ENCODE results near the gene TRMU.

Gene TRMU

GRCh38 chr22:46376111-46376510, 40.6 kb downstream of the TRMU start:
- Histone ChIP-seq H3K79me1 (ENCODE audit: low read length) (no peaks in the 10 kb centered on the region), H3K4me1 (ENCODE audit: control insufficient read depth, low read depth, low read length) (peaks cover 2% of the 10 kb centered on the region)
- WGBS (ENCODE audit: extremely low coverage, insufficient coverage, low lambda C conversion rate): no CpG with 5 or more reads among the region's 3 CpGs

GRCh38 chr22:46376908-46377524, 41.5 kb downstream of the TRMU start:
- Histone ChIP-seq H3K4me1 (ENCODE audit: control insufficient read depth, low read depth, low read length) (peaks cover 2% of the 10 kb centered on the region), H3K18ac (ENCODE audit: low read length) (peak overlapping the region; percentile 40), H3K79me2 (ENCODE audit: control insufficient read depth, insufficient read depth, low read length) (no peaks in the 10 kb centered on the region), H3K27me3 (ENCODE audit: insufficient read depth, low read length, poor library complexity) (no peaks in the 10 kb centered on the region), H3K4ac (ENCODE audit: low read depth, low read length) (no peak overlapping the region), H3K27ac (ENCODE audit: low read depth, low read length) (no peak overlapping the region), H3K23ac (ENCODE audit: low read length) (peak overlapping the region; percentile 85), H2BK120ac (ENCODE audit: low read depth, low read length) (no peak overlapping the region), H3K36me3 (ENCODE audit: control insufficient read depth, insufficient read depth, low read length) (no peaks in the 10 kb centered on the region), H2BK15ac (replicated peaks; ENCODE audit: low read depth) (no peak overlapping the region), H3K4me2 (ENCODE audit: low read length) (no peak overlapping the region), H3K9ac (ENCODE audit: low read length) (no peak overlapping the region), H3K79me1 (ENCODE audit: low read length) (no peaks in the 10 kb centered on the region), H2BK5ac (ENCODE audit: low read length) (no peak overlapping the region), H3K4me3 (ENCODE audit: low read length) (no peak overlapping the region), H4K5ac (ENCODE audit: low read length) (no peak overlapping the region), H2AK5ac (ENCODE audit: low read length) (no peak overlapping the region), H3K56ac (ENCODE audit: low read length) (peak overlapping the region; percentile 5), H4K8ac (ENCODE audit: low read depth, low read length) (no peak overlapping the region)
- no peak for DNase-seq
- WGBS (ENCODE audit: extremely low coverage, insufficient coverage, low lambda C conversion rate): no CpG with 5 or more reads among the region's 19 CpGs

More at GRCh38 chr22:46376111-46376510, 40.6 kb downstream of the TRMU start:
- no peaks in the 10 kb centered on the region for H3K27me3 ChIP-seq (ENCODE audit: insufficient read depth, low read length, poor library complexity)
- no peak overlapping the region for H2BK120ac ChIP-seq (ENCODE audit: low read depth, low read length)
- no peaks in the 10 kb centered on the region for H3K79me2 ChIP-seq (ENCODE audit: control insufficient read depth, insufficient read depth, low read length)
- no peak overlapping the region for H2BK15ac ChIP-seq (replicated peaks; ENCODE audit: low read depth)
- no peak overlapping the region for H4K8ac ChIP-seq (ENCODE audit: low read depth, low read length)
- no peak overlapping the region for H3K4me3 ChIP-seq (ENCODE audit: low read length)
- H3K56ac ChIP-seq (ENCODE audit: low read length): no peak overlapping the region
- H2BK5ac ChIP-seq (ENCODE audit: low read length): no peak overlapping the region
- no peak overlapping the region for H3K23ac ChIP-seq (ENCODE audit: low read length)
- no peak overlapping the region for H2AK5ac ChIP-seq (ENCODE audit: low read length)
- H3K4me2 ChIP-seq (ENCODE audit: low read length): no peak overlapping the region
- no peak overlapping the region for H3K18ac ChIP-seq (ENCODE audit: low read length)
- H3K36me3 ChIP-seq (ENCODE audit: control insufficient read depth, insufficient read depth, low read length): no peaks in the 10 kb centered on the region
- no peak overlapping the region for H3K4ac ChIP-seq (ENCODE audit: low read depth, low read length)
- H3K9ac ChIP-seq (ENCODE audit: low read length): no peak overlapping the region
- no peak overlapping the region for H3K27ac ChIP-seq (ENCODE audit: low read depth, low read length)
- DNase-seq: no peak
- no peak overlapping the region for H4K5ac ChIP-seq (ENCODE audit: low read length)

GRCh38 chr22:46377525-46378425, 42.3 kb downstream of the TRMU start:
- Histone ChIP-seq H3K36me3 (ENCODE audit: control insufficient read depth, insufficient read depth, low read length) (no peaks in the 10 kb centered on the region), H2AK5ac (ENCODE audit: low read length) (no peak overlapping the region), H2BK5ac (ENCODE audit: low read length) (no peak overlapping the region), H3K27me3 (ENCODE audit: insufficient read depth, low read length, poor library complexity) (no peaks in the 10 kb centered on the region), H3K23ac (ENCODE audit: low read length) (peak overlapping the region; percentile 85), H3K4me2 (ENCODE audit: low read length) (no peak overlapping the region), H3K4me1 (ENCODE audit: control insufficient read depth, low read depth, low read length) (peaks cover 2% of the 10 kb centered on the region), H3K79me1 (ENCODE audit: low read length) (no peaks in the 10 kb centered on the region), H3K27ac (ENCODE audit: low read depth, low read length) (peak overlapping the region; percentile 42), H4K8ac (ENCODE audit: low read depth, low read length) (no peak overlapping the region), H2BK15ac (replicated peaks; ENCODE audit: low read depth) (no peak overlapping the region), H2BK120ac (ENCODE audit: low read depth, low read length) (no peak overlapping the region), H3K4ac (ENCODE audit: low read depth, low read length) (no peak overlapping the region), H3K56ac (ENCODE audit: low read length) (peak overlapping the region; percentile 71), H3K18ac (ENCODE audit: low read length) (peak overlapping the region; percentile 40), H3K4me3 (ENCODE audit: low read length) (no peak overlapping the region), H4K5ac (ENCODE audit: low read length) (no peak overlapping the region), H3K79me2 (ENCODE audit: control insufficient read depth, insufficient read depth, low read length) (no peaks in the 10 kb centered on the region), H3K9ac (ENCODE audit: low read length) (no peak overlapping the region)
- peak; percentile 92 for DNase-seq
- WGBS (ENCODE audit: extremely low coverage, insufficient coverage, low lambda C conversion rate): no CpG with 5 or more reads among the region's 27 CpGs

GRCh38 chr22:46378426-46379065, 43.0 kb downstream of the TRMU start:
- Histone ChIP-seq H3K23ac (ENCODE audit: low read length) (no peak overlapping the region), H4K8ac (ENCODE audit: low read depth, low read length) (no peak overlapping the region), H2AK5ac (ENCODE audit: low read length) (no peak overlapping the region), H3K4me2 (ENCODE audit: low read length) (no peak overlapping the region), H3K36me3 (ENCODE audit: control insufficient read depth, insufficient read depth, low read length) (no peaks in the 10 kb centered on the region), H3K27me3 (ENCODE audit: insufficient read depth, low read length, poor library complexity) (no peaks in the 10 kb centered on the region), H2BK120ac (ENCODE audit: low read depth, low read length) (no peak overlapping the region), H3K9ac (ENCODE audit: low read length) (no peak overlapping the region), H3K4me1 (ENCODE audit: control insufficient read depth, low read depth, low read length) (peaks cover 2% of the 10 kb centered on the region), H4K5ac (ENCODE audit: low read length) (no peak overlapping the region), H3K4me3 (ENCODE audit: low read length) (no peak overlapping the region), H3K27ac (ENCODE audit: low read depth, low read length) (no peak overlapping the region), H2BK5ac (ENCODE audit: low read length) (no peak overlapping the region), H3K18ac (ENCODE audit: low read length) (no peak overlapping the region), H3K4ac (ENCODE audit: low read depth, low read length) (no peak overlapping the region), H3K79me2 (ENCODE audit: control insufficient read depth, insufficient read depth, low read length) (no peaks in the 10 kb centered on the region), H2BK15ac (replicated peaks; ENCODE audit: low read depth) (no peak overlapping the region), H3K56ac (ENCODE audit: low read length) (peak overlapping the region; percentile 42), H3K79me1 (ENCODE audit: low read length) (no peaks in the 10 kb centered on the region)
- DNase-seq: no peak
- no CpG with 5 or more reads among the region's 22 CpGs for WGBS (ENCODE audit: extremely low coverage, insufficient coverage, low lambda C conversion rate)

GRCh38 chr22:46379066-46379930, 43.8 kb downstream of the TRMU start:
- Histone ChIP-seq H4K8ac (ENCODE audit: low read depth, low read length) (no peak overlapping the region), H3K56ac (ENCODE audit: low read length) (peak overlapping the region; percentile 38), H3K4me3 (ENCODE audit: low read length) (no peak overlapping the region), H4K5ac (ENCODE audit: low read length) (no peak overlapping the region), H3K9ac (ENCODE audit: low read length) (no peak overlapping the region), H3K4ac (ENCODE audit: low read depth, low read length) (no peak overlapping the region), H3K79me2 (ENCODE audit: control insufficient read depth, insufficient read depth, low read length) (no peaks in the 10 kb centered on the region), H2BK5ac (ENCODE audit: low read length) (no peak overlapping the region), H3K79me1 (ENCODE audit: low read length) (no peaks in the 10 kb centered on the region), H3K27ac (ENCODE audit: low read depth, low read length) (no peak overlapping the region), H2AK5ac (ENCODE audit: low read length) (no peak overlapping the region), H2BK15ac (replicated peaks; ENCODE audit: low read depth) (no peak overlapping the region), H3K36me3 (ENCODE audit: control insufficient read depth, insufficient read depth, low read length) (no peaks in the 10 kb centered on the region), H3K4me2 (ENCODE audit: low read length) (no peak overlapping the region), H3K18ac (ENCODE audit: low read length) (no peak overlapping the region), H3K27me3 (ENCODE audit: insufficient read depth, low read length, poor library complexity) (no peaks in the 10 kb centered on the region), H3K4me1 (ENCODE audit: control insufficient read depth, low read depth, low read length) (peaks cover 2% of the 10 kb centered on the region), H3K23ac (ENCODE audit: low read length) (no peak overlapping the region), H2BK120ac (ENCODE audit: low read depth, low read length) (no peak overlapping the region)
- no CpG with 5 or more reads among the region's 29 CpGs for WGBS (ENCODE audit: extremely low coverage, insufficient coverage, low lambda C conversion rate)
- DNase-seq: no peak
